GM12873 (cell line): Measurements from ENCODE around the gene FRMD4A.

Experiments used
- CTCF ChIP-seq: IDR thresholded peaks from 2 replicates; pipeline ENCODE4 v1.5.1; 2012; ENCODE audit warnings: low read depth, mild to moderate bottlenecking, moderate library complexity, low read length, control low read depth; ENCODE audit not compliant: insufficient read depth; ENCODE audit errors: missing control alignments

Gene FRMD4A

GRCh38 chr10:14032406-14032998 lies 298.2 kb downstream of the FRMD4A start:
- peak; percentile 71 for TF ChIP-seq CTCF

- no peak for TF ChIP-seq CTCF
Observed at GRCh38 chr10:14026325-14026724, 304.4 kb downstream of the FRMD4A start.

GRCh38 chr10:14025283-14026189 lies 305.2 kb downstream of the FRMD4A start:
- no peak for TF ChIP-seq CTCF

GRCh38 chr10:14024329-14025202 lies 306.2 kb downstream of the FRMD4A start:
- no peak for TF ChIP-seq CTCF

- TF ChIP-seq CTCF: no peak
Observed at GRCh38 chr10:14023673-14024328, 306.9 kb downstream of the FRMD4A start.

GRCh38 chr10:14022954-14023672 lies 307.6 kb downstream of the FRMD4A start:
- TF ChIP-seq CTCF: no peak
